SU-DHL-6 (cell line): Measurements from ENCODE around the gene SEMA4D.

Source experiments
- H2AFZ ChIP-seq: fragments of 200-600 bp; sonication (generic); 2 replicates; pipeline ENCODE4 v1.6.1; 2014; ENCODE audit warnings: low read depth, mild to moderate bottlenecking, moderate library complexity, mixed read lengths, antibody characterized with exemption, low read length; ENCODE audit not compliant: severe bottlenecking
- H3F3A ChIP-seq: fragments of 200-600 bp; shearing (Covaris generic); 2 replicates; pipeline ENCODE4 v1.6.0; 2016; ENCODE audit warnings: antibody characterized with exemption, mild to moderate bottlenecking; ENCODE audit not compliant: insufficient read depth
- H3K27ac ChIP-seq: fragments of 200-600 bp; sonication (generic); 2 replicates; pipeline ENCODE4 v1.5.1; 2016; ENCODE audit warnings: low read depth, mild to moderate bottlenecking, low read length, moderate library complexity, mixed read lengths
- H3K27me3 ChIP-seq: fragments of 200-600 bp; sonication (generic), shearing (Covaris generic); 2 replicates; pipeline ENCODE4 v1.6.0; 2014; ENCODE audit warnings: mild to moderate bottlenecking, low read length
- H3K36me3 ChIP-seq: fragments of 200-600 bp; sonication (generic); 2 replicates; pipeline ENCODE4 v1.6.1; 2014; ENCODE audit warnings: mild to moderate bottlenecking, low read length, mixed read lengths
- H3K4me2 ChIP-seq: fragments of 300-600, 200-600 bp; shearing (Covaris generic), sonication (generic); 2 replicates; pipeline ENCODE4 v1.6.0; 2014; ENCODE audit warnings: low read length, low read depth, mild to moderate bottlenecking; ENCODE audit not compliant: poor library complexity, severe bottlenecking
- H3K4me3 ChIP-seq: fragments of 200-600 bp; sonication (generic); 2 replicates; pipeline ENCODE4 v1.5.1; 2014; ENCODE audit warnings: antibody characterized with exemption, low read length, mild to moderate bottlenecking, mixed read lengths; ENCODE audit not compliant: insufficient read depth, poor library complexity, severe bottlenecking
- H3K79me2 ChIP-seq: fragments of 200-600 bp; sonication (generic); 2 replicates; pipeline ENCODE4 v1.6.1; 2014; ENCODE audit warnings: mild to moderate bottlenecking, low read length, moderate library complexity; ENCODE audit not compliant: insufficient read depth
- H3K9ac ChIP-seq: fragments of 200-600 bp; sonication (generic); 2 replicates; pipeline ENCODE4 v1.7.0; 2014; ENCODE audit warnings: mild to moderate bottlenecking, low read length
- H3K9me2 ChIP-seq: fragments of 200-600 bp; sonication (generic); replicated peaks from 2 replicates; pipeline ENCODE4 v1.6.1; 2014; ENCODE audit warnings: low read length; ENCODE audit not compliant: insufficient read depth
- H3K9me3 ChIP-seq: fragments of 200-600 bp; sonication (generic); 2 replicates; pipeline ENCODE4 v1.6.1; 2014; ENCODE audit warnings: low read length, mixed read lengths; ENCODE audit not compliant: insufficient read depth
- H4K20me1 ChIP-seq: fragments of 200-600 bp; sonication (generic); 2 replicates; pipeline ENCODE4 v1.6.1; 2014; ENCODE audit warnings: low read depth, mild to moderate bottlenecking, antibody characterized with exemption, low read length, moderate library complexity, mixed read lengths
- EZH2phosphoT487 ChIP-seq: fragments of 200-600 bp; sonication (generic), shearing (Covaris generic); conservative IDR thresholded peaks from 2 replicates; pipeline ENCODE4 v1.6.1; 2018; ENCODE audit warnings: mild to moderate bottlenecking, antibody characterized with exemption, low read length, moderate library complexity, mixed read lengths
- TF ChIP-seq, protein P1 (sequence below): fragments of 200-600 bp; sonication (generic); IDR thresholded peaks from one replicate; pipeline ENCODE4 v1.5.1; 2017; ENCODE audit warnings: antibody characterized with exemption, mild to moderate bottlenecking, low read length, moderate library complexity; ENCODE audit not compliant: insufficient read depth, poor library complexity, severe bottlenecking

Gene SEMA4D

DNA sequence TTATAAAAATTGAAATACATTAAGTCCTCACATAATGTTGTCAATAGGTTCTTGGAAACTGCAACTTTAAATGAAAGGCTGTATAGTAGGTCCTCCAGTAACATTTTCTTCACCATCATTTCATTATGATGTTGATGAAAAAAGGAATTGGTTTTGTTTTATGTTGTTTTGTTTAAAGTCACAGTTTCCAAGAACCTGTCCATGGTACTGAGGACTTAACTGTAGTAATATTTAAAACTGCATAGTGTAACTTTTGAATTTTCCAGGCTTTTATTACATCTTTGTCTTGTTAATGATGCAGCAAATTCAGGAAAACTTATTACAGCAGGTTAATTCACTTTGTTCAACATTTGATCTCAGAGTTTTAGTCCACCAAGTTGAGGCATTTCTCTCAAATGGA lies 168.0 kb downstream of the SEMA4D start:
- Histone ChIP-seq H3K4me2 (no peak overlapping the region), H3K9me3 (no peaks in the 10 kb centered on the region), H3K36me3 (peaks cover 58% of the 10 kb centered on the region; the same call in 1 of the 2 replicates), H3K27ac (no peak overlapping the region), H3K9me2 (no peaks in the 10 kb centered on the region), H3K9ac (no peak overlapping the region), H3F3A (no peaks in the 10 kb centered on the region), H2AFZ (no peak overlapping the region), H3K27me3 (no peaks in the 10 kb centered on the region), H3K4me3 (no peak overlapping the region), H4K20me1 (no peaks in the 10 kb centered on the region; the same call in 1 of the 2 replicates), H3K79me2 (peaks cover 6% of the 10 kb centered on the region; the same call in 1 of the 2 replicates)
- TF ChIP-seq, protein P1, sequence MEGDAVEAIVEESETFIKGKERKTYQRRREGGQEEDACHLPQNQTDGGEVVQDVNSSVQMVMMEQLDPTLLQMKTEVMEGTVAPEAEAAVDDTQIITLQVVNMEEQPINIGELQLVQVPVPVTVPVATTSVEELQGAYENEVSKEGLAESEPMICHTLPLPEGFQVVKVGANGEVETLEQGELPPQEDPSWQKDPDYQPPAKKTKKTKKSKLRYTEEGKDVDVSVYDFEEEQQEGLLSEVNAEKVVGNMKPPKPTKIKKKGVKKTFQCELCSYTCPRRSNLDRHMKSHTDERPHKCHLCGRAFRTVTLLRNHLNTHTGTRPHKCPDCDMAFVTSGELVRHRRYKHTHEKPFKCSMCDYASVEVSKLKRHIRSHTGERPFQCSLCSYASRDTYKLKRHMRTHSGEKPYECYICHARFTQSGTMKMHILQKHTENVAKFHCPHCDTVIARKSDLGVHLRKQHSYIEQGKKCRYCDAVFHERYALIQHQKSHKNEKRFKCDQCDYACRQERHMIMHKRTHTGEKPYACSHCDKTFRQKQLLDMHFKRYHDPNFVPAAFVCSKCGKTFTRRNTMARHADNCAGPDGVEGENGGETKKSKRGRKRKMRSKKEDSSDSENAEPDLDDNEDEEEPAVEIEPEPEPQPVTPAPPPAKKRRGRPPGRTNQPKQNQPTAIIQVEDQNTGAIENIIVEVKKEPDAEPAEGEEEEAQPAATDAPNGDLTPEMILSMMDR: no peak
- no peak for TF ChIP-seq EZH2phosphoT487

DNA sequence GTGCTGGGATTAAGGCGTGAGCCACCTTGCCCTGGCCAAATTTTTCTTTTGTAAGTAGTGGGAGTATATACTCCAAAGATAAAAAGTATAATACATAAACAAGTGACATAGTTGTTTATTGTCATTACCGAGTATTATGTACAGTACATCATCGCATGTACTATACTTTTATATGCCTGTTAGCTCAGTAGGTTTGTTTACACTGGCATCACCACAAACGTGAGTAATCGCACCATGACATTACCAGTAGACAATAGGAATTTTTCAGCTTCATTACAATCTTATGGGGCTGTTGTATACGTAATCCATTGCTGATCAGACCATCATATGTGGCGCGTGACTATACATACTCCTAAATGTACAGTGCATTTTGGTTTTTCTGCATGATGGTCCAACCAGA lies 169.8 kb downstream of the SEMA4D start:
- Histone ChIP-seq H3K4me3 (no peak overlapping the region), H3K4me2 (no peak overlapping the region), H2AFZ (no peak overlapping the region), H3K27ac (no peak overlapping the region), H3F3A (0 out of 2 replicates have a peak, but pooled peaks cover 4% of the 10 kb centered on the region), H3K9ac (no peak overlapping the region), H3K9me3 (no peaks in the 10 kb centered on the region), H3K27me3 (no peaks in the 10 kb centered on the region), H3K36me3 (peaks cover 43% of the 10 kb centered on the region; the same call in 1 of the 2 replicates), H4K20me1 (no peaks in the 10 kb centered on the region; the same call in 1 of the 2 replicates), H3K9me2 (no peaks in the 10 kb centered on the region), H3K79me2 (peaks cover 25% of the 10 kb centered on the region)
- TF ChIP-seq, protein P1: no peak

DNA sequence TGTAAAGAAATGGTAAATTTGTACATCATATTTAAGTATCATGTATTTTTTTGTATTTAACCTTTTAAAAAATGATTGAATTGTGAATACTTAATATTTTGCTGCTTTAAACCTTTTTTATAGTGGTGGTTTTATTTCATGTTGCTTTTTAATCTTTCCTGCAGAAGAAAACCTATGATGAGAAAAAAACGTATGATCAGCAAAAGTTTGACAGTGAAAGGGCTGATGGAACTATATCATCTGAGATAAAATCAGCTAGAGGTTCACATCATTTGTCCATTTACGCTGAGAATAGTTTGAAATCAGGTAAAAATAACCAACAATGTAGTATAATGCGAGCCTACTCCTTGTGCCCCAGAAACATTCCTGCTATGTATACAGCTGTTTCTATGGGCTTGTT lies 172.2 kb downstream of the SEMA4D start:
- Histone ChIP-seq H3K27ac (no peak overlapping the region), H2AFZ (no peak overlapping the region), H3K9me3 (no peaks in the 10 kb centered on the region), H4K20me1 (no peaks in the 10 kb centered on the region), H3K9ac (no peak overlapping the region), H3K36me3 (peaks cover 32% of the 10 kb centered on the region), H3K4me3 (no peak overlapping the region), H3K79me2 (peaks cover 48% of the 10 kb centered on the region), H3F3A (0 out of 2 replicates have a peak, but pooled peaks cover 4% of the 10 kb centered on the region), H3K4me2 (no peak overlapping the region), H3K9me2 (no peaks in the 10 kb centered on the region), H3K27me3 (no peaks in the 10 kb centered on the region)
- TF ChIP-seq, protein P1: no peak
- no peak for TF ChIP-seq EZH2phosphoT487
